Subcutaneous abdominal adipose tissue (tissue), 5 donors: Measurements from ENCODE around the gene PIK3C2G.

Source experiments
- H3K27ac ChIP-seq: one replicate; pipeline ENCODE4 v1.7.0; 2013; ENCODE audit warnings: low read depth, mild to moderate bottlenecking, inconsistent platforms, low read length, moderate library complexity
- H3K27me3 ChIP-seq, 5 donors: one replicate each; pipeline ENCODE4 v1.7.0; 2013; ENCODE audit warnings: low read length in 5 of 5, inconsistent platforms in 1 of 5; ENCODE audit not compliant: control insufficient read depth in 5 of 5, insufficient read depth in 4 of 5
- H3K36me3 ChIP-seq, 5 donors: one replicate each; pipeline ENCODE4 v1.7.0; 2013; ENCODE audit warnings: low read length in 5 of 5; ENCODE audit not compliant: control insufficient read depth in 5 of 5, insufficient read depth in 5 of 5
- H3K4me1 ChIP-seq, 5 donors: one replicate each; pipeline ENCODE4 v1.7.0; 2013; ENCODE audit warnings: low read length in 5 of 5, mild to moderate bottlenecking in 3 of 5, moderate library complexity in 1 of 5; ENCODE audit not compliant: control insufficient read depth in 5 of 5, insufficient read depth in 5 of 5
- H3K4me3 ChIP-seq, 5 donors: one replicate each; pipeline ENCODE4 v1.7.0; 2013; ENCODE audit warnings: low read length in 5 of 5, low read depth in 1 of 5
- H3K9ac ChIP-seq, 5 donors: one replicate each; pipeline ENCODE4 v1.7.0; 2013; ENCODE audit warnings: low read length in 5 of 5, mild to moderate bottlenecking in 4 of 5, moderate library complexity in 3 of 5
- H3K9me3 ChIP-seq, 5 donors: one replicate each; pipeline ENCODE4 v1.7.0; 2013; ENCODE audit warnings: low read length in 5 of 5; ENCODE audit not compliant: control insufficient read depth in 5 of 5
- donor health status: healthy.
- donor health status: healthy.
- donor health status: healthy.
- donor health status: healthy.
- donor health status: healthy.

The PIK3C2G gene

DNA sequence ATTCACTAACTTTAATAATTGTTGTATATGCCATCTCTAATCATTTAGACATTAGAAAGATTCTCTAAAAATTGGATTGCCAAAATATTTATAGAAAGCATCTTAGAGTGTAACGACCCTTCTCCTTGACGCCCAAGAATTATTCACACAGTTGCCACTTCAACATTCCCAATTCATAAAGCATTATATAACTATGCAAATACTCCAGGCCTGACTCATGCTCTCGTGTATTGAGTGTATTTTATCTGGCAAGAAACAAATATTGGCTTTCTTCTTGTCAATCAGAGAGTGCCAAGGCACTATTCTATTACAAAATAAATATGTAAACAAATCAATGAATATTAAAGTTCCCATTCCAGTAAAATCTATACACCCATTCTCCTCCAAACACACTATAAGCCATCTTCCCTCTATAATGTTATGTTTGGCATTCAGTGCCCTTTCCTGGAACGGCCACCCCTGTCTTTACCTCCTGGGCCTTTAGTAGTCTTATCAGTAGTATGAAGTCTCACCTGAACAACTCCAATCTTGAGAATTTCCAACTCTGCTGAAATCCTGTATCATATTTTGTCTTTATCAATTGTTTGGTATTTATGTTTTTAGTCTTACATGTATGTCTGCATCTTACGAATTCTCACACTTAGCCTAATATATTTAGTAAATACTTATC, 182.6 kb downstream of the PIK3C2G start:
- Histone ChIP-seq H3K36me3 (no peaks in the 10 kb centered on the region), H3K27ac (no peak overlapping the region), H3K9ac (no peak overlapping the region), H3K4me3 (no peak overlapping the region), H3K27me3 (no peaks in the 10 kb centered on the region), H3K4me1 (peaks cover 0 to 5% (median 0%) of the 10 kb centered on the region in 5 donors), H3K9me3 (no peaks in the 10 kb centered on the region)

DNA sequence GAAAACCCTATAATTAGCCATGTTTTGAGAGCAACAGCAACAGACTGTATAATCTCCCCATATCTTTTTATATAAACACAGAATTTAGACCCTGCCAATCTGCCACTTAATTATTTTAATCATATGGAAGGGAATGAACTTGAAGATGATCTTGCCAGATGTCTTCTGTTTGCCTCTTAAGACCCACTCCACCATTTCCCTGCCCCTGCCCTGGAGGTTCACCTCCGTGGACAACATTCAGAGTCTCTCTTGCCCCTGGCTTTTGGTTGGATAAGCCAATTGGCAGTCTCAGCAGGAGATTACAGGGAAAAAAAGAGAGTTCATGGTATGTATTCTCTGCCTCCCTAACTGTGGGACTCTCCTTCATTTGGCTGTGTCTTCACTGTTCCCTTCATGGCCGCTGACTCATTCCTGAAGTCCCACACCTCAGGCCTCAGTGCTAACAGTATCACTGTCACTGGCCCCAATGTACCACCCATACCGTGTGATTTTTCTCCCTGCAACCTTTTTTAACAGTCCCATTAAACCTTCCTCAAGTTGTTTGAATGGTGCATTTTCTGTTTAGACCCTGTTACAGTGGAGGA, 184.8 kb downstream of the PIK3C2G start:
- Histone ChIP-seq H3K4me1 (peaks cover 0 to 5% (median 0%) of the 10 kb centered on the region in 5 donors), H3K27ac (no peak overlapping the region), H3K9ac (no peak overlapping the region), H3K9me3 (no peaks in the 10 kb centered on the region), H3K27me3 (no peaks in the 10 kb centered on the region), H3K36me3 (no peaks in the 10 kb centered on the region), H3K4me3 (no peak overlapping the region)

DNA sequence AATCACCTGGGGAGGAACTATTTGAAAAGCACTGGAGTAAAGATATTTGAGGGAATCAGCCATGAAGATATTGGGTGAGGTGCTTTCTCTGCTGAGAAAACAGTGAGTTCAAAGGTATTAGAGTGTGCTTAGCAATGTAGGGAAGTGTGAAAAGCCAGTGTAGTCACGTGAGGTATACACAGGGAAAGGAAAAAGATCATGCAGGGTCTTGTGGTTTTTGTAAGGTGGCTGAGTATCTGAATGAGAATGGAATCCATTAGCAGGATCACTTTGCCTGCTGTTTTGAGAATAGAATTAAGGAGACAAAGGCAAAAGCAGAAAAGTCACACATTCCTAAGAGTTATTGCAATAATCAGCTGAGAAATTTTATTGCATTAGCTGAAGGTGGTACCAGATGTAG, 193.0 kb downstream of the PIK3C2G start:
- Histone ChIP-seq H3K27me3 (no peaks in the 10 kb centered on the region), H3K36me3 (no peaks in the 10 kb centered on the region), H3K9ac (no peak overlapping the region), H3K9me3 (no peaks in the 10 kb centered on the region), H3K4me3 (no peak overlapping the region), H3K27ac (no peak overlapping the region), H3K4me1 (peaks cover 0 to 6% (median 4%) of the 10 kb centered on the region in 5 donors)

DNA sequence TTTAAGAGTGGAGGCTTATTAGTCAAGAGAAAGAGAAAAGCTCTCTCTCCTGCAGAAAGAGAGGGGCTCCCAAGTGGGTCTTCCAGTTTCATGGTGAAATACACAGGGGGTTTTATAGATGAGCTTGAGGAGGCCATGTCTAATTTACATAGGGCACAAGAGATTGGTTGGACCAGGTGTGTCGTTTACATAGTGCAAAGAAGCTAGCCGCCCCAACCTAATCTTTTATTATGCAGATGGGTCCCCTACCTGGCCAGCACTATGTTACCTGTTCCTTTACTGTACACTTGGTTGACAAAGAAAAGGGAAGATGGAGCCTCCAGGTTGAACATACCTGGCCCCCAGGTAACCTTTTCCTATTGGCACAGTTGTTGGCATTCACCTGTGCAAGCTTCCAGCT, 195.0 kb downstream of the PIK3C2G start:
- H3K36me3 ChIP-seq, result no peaks in the 10 kb centered on the region
- H3K9me3 ChIP-seq, result no peaks in the 10 kb centered on the region
- H3K4me3 ChIP-seq, result no peak overlapping the region
- H3K4me1 ChIP-seq, result peaks cover 0 to 6% (median 4%) of the 10 kb centered on the region in 5 donors
- no peaks in the 10 kb centered on the region for H3K27me3 ChIP-seq
- no peak overlapping the region for H3K27ac ChIP-seq
- H3K9ac ChIP-seq, result no peak overlapping the region

DNA sequence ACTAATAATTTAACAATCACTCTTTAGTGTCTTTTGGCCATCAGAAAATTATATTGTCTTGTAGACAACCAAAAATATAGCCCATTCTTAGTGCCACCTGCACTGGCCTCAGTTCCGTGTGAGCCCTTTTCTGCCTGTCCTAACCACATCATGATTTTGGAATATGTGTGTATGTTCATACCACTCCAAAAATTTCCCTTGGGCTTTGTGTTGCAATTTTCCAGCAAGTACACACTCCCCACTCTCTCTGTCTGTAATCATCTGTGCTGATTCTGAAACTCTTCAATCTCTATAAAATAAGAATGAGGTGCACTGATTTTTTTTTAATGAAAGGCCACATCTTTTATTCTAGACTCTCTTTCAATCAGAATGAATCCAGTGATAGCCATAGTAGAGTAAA, 196.0 kb downstream of the PIK3C2G start:
- Histone ChIP-seq H3K9ac (no peak overlapping the region), H3K4me3 (no peak overlapping the region), H3K36me3 (no peaks in the 10 kb centered on the region), H3K27ac (no peak overlapping the region), H3K4me1 (peaks cover 1 to 14% (median 12%) of the 10 kb centered on the region in 5 donors), H3K9me3 (no peaks in the 10 kb centered on the region), H3K27me3 (no peaks in the 10 kb centered on the region)

DNA sequence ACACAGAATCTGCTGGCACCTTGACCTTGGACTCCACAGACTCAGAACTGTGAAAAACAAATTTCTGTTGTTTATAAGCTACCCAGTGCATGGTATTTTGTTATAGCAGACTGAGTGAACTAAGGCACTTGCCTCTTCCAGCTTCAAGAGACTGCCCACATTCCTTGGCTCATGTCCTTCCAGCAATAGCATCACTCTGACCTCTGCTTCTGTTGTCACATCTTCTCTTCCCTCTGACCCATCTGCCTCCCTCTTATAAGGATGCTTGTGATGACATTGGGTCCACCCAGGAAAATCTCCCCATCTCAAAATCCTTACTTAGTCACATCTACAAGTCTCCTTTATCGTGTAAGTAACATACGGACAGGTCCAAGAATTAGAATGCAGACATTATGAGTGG, 200.4 kb downstream of the PIK3C2G start:
- Histone ChIP-seq H3K27ac (no peak overlapping the region), H3K4me3 (no peak overlapping the region), H3K9ac (no peak overlapping the region), H3K9me3 (no peaks in the 10 kb centered on the region), H3K36me3 (no peaks in the 10 kb centered on the region), H3K4me1 (peaks cover 3 to 18% (median 15%) of the 10 kb centered on the region in 5 donors), H3K27me3 (no peaks in the 10 kb centered on the region)

DNA sequence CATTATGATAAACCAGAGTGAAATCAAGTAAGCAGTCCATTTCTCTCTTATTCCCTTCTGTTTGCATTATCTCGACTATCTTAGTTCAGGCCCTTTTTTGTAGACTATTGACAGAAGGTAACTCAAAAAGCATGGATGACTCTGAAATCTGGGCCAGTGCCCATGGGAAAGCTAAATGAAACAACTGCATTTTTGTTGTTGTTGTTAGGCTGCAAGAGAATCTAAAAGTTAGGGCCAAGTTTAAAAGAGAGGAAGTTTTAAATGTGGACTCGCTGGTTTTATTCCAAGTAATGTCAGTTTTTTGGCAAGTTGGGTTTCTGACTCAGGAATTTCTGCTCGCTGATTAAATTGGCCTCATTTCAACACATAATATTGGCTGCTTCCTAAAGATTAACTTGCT, 201.1 kb downstream of the PIK3C2G start:
- H3K36me3 ChIP-seq, result no peaks in the 10 kb centered on the region
- peaks cover 3 to 15% (median 13%) of the 10 kb centered on the region in 5 donors for H3K4me1 ChIP-seq
- H3K27ac ChIP-seq, result no peak overlapping the region
- no peak overlapping the region for H3K4me3 ChIP-seq
- no peaks in the 10 kb centered on the region for H3K27me3 ChIP-seq
- no peaks in the 10 kb centered on the region for H3K9me3 ChIP-seq
- no peak overlapping the region for H3K9ac ChIP-seq

DNA sequence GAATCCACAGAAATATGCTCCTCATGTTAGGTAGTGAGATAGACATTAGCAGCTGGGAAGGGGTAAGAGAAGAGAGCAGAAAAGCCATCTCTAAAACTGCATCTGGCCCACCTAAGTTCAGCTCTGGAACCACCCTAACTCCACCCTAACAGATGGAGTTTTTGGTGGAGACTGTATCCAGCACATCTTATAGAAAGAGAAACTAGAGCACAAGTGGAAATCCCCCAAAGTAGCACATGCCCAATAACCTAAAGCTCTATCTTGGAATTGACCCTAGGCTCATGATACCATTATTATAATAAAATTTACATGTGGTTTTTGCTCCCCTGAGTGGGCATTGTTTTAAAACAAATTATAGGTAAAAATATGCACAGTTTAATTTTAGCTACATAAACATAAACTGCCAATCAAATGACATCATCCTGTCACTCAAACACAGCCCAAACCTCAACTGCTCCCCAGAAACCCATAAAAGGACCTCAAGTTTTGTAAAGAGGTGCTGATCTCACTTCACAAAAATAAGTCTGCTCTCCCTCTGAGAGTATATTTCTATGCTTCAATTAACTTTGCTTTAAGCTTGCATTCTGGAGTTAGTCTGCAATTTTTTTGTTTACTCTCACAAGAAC, 206.4 kb downstream of the PIK3C2G start:
- Histone ChIP-seq H3K9ac (no peak overlapping the region), H3K9me3 (no peaks in the 10 kb centered on the region), H3K4me3 (no peak overlapping the region), H3K27ac (no peak overlapping the region), H3K4me1 (peaks cover 0 to 2% (median 0%) of the 10 kb centered on the region in 5 donors), H3K36me3 (no peaks in the 10 kb centered on the region), H3K27me3 (no peaks in the 10 kb centered on the region)

DNA sequence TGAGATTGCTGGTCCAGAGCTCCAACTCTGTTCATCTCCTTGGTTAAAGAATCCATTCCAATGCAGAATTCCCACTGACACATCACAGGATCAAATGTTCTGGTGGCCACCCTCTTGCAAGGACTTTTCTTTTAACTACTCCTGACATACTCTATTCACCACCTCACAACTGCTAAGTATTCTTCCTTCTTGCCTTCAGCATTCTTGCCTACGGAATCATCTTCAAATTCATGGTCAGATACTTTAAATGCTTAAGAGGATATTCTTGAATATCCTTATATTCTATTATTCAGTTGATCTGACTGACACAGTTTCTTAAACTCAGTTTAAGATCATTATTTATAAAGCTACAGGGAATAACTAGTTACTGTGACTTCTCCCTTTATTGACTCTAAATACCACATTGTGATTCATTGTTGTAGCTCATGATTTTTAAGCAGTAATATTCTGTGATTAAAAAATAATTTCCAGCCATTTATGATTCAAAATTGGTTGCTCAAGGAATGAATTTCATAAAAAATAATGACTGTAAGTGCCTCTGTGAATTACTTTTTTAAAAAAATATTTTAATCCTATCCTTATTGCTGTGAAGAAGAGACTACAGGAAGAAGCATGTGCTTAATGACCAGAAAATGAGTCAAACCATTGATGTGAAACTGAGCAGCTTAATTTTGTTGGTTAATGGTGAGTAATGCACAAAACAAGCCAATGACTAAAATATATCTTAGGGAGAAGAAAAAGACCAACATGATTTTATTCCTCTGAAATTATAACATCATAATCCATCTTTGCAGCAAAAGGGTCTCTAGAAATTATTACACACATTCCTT, 207.1 kb downstream of the PIK3C2G start:
- no peaks in the 10 kb centered on the region for H3K27me3 ChIP-seq
- no peaks in the 10 kb centered on the region for H3K4me1 ChIP-seq
- H3K36me3 ChIP-seq, result no peaks in the 10 kb centered on the region
- H3K27ac ChIP-seq, result no peak overlapping the region
- H3K9ac ChIP-seq, result no peak overlapping the region
- no peaks in the 10 kb centered on the region for H3K9me3 ChIP-seq
- H3K4me3 ChIP-seq, result no peak overlapping the region

DNA sequence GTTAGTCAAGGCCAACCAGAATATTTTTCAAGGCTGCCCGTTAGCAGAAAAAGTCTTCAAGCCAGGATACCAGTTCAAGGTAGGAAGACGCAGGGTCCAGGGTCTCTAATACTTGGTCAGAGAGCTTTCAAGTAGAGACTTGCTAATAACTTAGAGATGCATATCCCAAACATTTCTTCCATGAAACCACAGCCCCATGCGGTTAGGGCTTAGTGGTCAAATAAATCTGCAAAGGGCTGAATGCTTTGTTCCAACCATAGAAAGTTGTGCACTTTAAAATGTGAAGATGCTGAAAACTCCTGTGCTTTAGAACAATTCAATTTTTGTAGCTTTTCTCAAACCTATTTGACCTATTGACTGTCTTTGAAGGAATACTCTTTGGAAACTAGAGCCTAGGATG, 208.9 kb downstream of the PIK3C2G start:
- Histone ChIP-seq H3K4me3 (no peak overlapping the region), H3K4me1 (no peaks in the 10 kb centered on the region), H3K27me3 (no peaks in the 10 kb centered on the region), H3K27ac (no peak overlapping the region), H3K9ac (no peak overlapping the region), H3K9me3 (no peaks in the 10 kb centered on the region), H3K36me3 (no peaks in the 10 kb centered on the region)
